ENCODE data around the gene DTWD2.
A peak's percentile ranks its signal among the peaks of the same experiment; 100 is the strongest.
"Not testable (repeated sequence)": the region's sequence is repeated elsewhere in the genome, so short reads cannot be mapped to it uniquely, and the experiment has no call there.

DTWD2 gene

GRCh38 chr5:118946138-118946800 is 42.1 kb downstream of the DTWD2 start:
- no peak for DNase-seq

DNA sequence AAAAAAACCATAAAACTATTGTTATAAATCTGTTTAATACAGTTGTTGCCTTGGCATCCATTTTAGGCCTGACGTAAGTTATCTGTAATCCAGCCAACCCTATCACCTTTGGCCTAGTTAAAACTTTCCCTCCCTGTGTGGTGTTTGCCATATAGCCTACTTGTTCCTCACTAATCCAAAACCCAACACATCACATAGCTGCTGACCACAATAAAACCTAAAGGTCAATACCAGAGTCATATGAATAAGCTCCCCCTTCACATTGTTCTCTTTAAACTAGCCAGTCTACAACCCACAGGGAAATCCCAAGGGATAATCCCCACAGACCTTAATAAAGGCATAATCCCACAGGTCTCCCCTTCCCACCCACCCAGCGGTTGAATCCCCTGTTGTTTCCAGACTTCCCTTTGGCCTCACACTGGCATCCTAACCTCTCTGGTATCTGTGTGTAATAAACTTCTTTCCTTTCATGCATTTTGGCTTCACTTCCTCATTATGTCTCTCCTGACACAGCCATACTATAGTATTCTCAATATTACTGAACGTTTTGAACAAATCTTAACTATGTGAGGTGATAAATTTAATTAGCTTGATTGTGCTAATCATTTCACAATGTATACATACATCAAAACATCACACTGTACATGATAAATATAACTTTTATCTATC is 50.8 kb downstream of the DTWD2 start:
- no peak for DNase-seq

DNA sequence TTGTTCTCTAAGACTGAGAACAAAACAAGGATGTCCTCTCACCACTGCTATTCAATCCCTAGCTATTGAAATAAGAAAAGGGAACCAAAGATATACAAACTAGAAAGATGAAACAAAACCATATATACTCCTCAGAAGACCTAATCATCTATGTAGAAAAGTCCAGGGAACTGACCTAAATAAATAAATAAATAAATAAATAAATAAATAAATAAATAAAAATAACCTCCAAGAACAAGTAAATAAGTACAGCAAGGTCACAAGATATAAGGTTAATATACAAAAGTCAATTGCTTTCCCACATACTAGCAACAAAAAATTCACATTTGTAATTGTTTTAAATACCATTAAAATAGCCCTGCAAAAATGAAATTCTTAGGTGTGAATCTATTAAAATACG is 54.6 kb downstream of the DTWD2 start:
- no peak for DNase-seq

DNA sequence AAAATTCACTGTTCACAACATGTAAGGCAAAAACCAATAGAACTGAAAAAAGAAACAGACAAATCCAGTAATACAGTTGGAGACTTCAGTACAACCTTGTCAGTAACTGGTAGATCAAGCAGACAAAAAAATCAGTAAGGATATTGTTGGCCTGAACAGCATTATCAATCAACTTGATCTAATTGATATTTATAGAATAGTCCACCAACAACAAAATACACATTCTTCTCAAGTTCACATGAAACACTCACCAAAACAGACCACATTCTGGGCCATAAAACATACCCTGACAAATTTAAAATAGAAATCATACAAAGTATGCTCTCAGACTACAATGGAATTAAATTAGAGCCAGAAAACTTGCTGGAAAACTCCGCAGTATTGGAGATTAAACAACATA is 56.8 kb downstream of the DTWD2 start:
- DNase-seq, result no peak

- DNase-seq, result no peak
These were observed 64.3 kb downstream of the DTWD2 start for GRCh38 chr5:118924006-118924389.

DNA sequence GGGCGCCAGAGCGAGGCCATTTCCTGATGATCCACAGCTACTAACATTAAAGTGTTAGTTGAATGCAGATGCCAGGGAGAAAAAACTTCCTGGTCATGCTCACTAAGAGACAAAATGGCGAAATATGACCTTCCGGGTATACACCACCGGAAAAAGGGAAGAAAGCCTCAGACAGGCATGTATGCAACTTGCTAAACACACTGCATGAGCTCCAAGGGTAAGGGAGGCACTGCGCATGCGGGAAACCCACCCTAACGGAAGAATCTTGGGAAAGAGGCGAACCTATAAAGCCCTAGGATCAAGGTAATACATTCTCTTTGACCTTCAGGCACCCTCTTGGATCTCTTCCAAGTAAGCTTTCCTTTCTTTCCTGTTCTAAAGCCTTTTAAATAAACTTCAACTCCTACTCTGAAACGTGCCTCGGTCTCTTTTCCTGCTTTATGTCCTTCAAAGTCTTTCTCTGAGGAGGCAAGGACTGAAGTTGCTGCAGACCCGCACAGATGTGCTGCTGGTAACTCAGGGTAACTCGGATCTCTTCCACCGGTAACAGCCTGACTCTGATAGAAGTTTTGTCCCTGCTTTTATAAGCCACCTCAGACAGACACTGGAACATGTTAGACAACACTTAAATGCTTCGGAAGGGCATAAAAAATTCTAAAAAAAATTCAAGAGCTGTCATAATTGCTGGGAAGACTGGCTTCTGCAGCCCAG is 64.9 kb downstream of the DTWD2 start:
- no peak for DNase-seq

DNA sequence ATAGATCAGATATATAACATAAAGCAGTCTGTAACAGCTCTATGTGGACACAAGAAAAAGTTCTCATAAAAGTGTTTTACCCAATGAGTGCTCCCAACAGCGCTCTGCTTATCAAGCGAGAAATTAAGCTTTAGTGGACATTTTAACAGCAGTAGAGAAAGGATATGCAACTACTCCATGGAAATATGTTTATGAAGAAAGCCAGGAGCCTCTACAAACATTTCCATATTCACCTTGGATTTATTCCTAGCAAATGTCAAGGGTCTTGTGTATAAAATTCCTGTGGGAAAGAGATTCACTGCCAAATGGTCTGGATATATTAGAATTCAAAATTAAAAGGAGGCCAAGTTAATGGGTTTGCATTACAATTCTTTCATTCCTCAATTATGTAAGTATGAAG is 66.5 kb downstream of the DTWD2 start:
- DNase-seq, result no peak

GRCh38 chr5:118919016-118919415 is 69.3 kb downstream of the DTWD2 start:
- peak; percentile 31 for DNase-seq

DNA sequence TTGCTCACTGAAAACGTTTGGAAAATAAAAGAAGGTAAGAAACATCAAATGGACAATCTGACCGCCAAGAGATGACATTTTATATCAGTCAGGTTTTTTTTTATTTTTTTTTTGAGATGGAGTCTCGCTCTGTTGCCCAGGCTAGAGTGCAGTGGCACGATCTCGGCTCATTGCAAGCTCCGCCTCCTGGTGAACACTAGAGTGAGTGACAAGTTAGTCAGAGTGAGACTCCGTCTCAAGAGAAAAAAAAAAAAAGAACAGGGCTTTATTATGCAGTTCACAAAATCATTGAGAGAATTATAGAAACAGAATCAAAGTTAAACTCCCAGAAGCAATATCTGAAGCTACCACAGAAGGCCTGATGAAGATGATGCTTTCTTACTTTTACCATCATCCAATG is 70.1 kb downstream of the DTWD2 start:
- no peak for DNase-seq

DNA sequence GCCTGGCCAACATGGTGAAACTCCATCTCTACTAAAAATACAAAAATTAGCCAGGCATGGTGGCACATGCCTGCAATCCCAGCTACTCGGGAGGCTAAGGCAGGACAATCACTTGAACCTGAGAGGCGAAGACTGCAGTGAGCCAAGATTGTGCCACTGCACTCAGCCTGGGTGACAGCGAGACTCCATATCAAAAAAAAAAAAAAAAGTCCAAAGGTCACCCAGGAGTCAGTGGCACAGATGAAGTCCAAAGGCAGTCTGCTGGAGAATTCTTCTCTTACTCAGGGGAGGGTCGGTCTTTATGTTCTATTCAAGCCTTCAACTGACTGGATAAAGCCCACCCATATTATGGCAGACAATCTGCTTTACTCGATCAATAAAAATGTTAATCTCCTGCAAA is 80.8 kb downstream of the DTWD2 start:
- not testable (repeated sequence) for DNase-seq

DNA sequence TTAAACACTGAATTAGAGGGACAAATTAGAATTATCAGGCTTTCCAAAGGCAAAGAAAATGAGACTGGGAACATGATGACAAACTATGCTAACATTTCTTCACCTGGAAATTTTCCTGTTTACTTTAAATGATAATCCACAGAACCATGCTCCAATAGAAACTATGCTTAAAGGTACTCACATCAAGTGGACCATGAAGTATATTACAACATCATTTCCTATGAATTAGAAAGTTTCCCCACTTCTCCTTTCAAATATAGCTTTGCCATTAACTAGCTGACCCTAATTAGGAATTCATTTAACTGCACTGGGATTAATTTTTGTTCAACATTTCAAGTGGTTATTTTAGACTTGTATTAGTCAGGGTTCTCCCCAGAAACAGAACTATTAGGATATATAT is 81.4 kb downstream of the DTWD2 start:
- DNase-seq, result no peak

- DNase-seq, result no peak
These were observed 83.2 kb downstream of the DTWD2 start for GRCh38 chr5:118905196-118905595.

DNA sequence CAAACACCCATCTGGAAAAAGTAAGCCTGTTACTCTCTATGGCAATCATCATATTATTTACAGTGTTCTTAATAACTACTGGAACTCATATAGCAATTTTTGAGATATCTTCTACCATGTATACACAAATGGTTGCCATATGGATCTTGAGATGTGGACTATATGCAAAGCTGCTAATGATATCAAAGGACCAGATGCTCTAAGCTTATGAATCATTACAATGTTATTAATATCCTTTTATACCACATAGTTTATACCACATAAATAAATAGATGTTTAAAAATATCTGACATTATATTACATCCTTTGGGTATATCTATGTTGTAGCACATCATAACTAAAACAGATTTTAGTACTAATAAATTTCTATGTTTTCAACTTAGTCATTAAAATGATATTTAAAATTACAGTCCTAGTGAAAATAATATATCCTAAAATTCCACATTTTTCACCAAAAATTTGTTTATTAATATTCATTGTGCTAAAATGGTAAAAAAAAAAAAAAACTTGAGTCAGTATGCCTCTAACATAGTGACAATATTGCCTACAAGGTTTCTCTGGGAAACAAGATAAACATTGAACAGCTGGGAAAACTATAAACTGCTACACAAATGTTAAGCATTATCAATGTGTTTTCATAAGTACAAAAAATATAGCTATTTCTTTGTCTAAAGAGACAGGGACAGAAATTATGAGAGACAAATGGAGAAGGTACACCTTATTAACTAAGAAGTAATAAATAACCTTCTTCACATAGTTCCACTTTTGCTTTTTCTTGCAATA is 85.5 kb downstream of the DTWD2 start:
- DNase-seq, result no peak

GRCh38 chr5:118894709-118895108 is 93.6 kb downstream of the DTWD2 start:
- DNase-seq, result no peak

DNA sequence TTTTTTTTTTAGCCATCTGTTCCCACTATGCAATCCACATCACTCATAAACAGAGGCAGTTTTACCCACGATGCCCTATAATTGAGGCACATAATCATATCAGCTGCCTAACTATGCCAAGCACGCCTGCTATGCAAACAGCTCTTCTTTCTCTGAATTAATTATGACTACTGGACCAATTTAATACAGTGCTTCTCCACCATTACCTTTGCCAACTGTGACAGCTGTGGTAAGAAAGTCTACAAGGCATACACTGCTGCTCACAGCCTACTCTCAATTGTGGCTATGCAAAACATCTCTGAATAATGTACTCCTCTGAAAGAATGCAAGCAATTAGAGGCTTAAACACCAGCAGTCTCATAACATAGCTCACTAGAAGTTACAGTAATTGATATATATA is 97.1 kb downstream of the DTWD2 start:
- peak; percentile 91 for DNase-seq

DNA sequence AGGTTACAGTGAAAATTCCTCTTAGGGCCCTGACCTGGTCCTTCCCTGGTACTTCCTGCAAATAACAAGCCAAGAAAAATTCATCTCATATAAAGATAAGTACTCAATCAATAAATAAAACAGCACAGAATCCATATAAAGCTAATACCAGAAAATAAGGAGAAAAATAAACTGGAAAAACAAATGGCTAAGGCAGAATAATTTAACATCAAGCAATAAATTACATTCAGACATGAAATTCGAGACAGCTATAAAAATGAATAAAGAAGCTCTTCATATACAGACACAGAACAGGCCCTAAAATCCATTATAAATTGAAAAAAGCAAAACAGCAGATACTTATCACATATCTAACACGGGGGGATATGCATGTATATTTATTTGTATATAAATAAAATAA is 99.2 kb downstream of the DTWD2 start:
- no peak for DNase-seq

DNA sequence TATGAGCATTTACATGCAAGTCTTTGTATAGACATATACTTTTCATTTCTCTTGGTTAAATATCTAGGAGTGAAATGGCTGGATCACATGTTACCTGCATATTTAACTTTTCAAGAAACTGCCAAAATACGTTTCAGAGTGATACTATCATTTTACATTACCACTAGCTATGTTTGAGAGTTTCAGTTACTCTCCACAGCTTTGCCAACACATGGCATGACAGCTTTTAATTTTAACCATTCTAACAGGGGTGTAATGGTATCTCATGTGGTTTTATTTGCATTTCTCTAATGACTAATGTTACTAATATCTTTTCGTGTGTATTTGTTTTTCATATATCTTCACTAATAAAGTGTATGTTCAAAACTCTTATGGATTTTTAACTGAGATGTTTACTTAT is 99.8 kb downstream of the DTWD2 start:
- no peak for DNase-seq

GRCh38 chr5:118883362-118883761 is 105.0 kb downstream of the DTWD2 start:
- DNase-seq, result no peak

GRCh38 chr5:118882666-118883065 is 105.7 kb downstream of the DTWD2 start:
- no peak for DNase-seq

GRCh38 chr5:118876852-118877251 is 111.5 kb downstream of the DTWD2 start:
- DNase-seq, result not testable (repeated sequence)

DNA sequence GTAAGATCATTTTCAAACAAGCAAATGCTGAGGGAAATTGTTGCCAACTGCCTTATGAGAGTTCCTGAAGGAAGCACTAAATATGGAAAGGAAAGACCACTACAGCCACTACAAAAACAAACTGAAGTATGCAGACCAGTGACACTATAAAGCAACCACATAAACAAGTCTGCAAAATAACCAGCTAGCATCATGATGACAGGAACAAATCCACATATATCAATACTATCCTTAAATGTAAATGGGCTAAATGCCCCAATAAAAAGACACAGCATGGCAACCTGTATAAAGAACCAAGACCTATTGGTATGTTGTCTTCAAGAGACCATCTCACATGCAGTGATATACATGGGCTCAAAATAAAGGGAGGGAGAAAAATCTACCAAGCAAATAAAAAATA is 113.2 kb downstream of the DTWD2 start:
- DNase-seq, result no peak

DNA sequence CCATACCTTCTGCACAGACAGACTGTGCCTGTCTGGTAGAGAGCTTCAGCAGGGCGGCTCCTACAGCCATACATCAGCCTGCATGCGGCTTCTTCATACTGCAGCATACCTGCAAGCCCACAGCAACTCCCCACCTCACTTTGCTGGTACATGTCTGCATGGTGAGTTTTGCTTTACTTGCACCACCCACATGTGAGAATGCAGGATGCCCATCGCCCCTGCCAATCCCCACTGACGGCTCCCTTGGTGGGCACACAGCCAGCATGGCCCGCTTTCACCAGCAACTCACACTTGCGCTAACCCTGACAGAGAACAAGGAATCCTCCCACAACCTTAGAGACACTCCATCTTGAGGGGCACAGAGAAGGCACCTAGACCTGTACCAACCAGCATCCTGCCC is 114.9 kb downstream of the DTWD2 start:
- no peak for DNase-seq

DNA sequence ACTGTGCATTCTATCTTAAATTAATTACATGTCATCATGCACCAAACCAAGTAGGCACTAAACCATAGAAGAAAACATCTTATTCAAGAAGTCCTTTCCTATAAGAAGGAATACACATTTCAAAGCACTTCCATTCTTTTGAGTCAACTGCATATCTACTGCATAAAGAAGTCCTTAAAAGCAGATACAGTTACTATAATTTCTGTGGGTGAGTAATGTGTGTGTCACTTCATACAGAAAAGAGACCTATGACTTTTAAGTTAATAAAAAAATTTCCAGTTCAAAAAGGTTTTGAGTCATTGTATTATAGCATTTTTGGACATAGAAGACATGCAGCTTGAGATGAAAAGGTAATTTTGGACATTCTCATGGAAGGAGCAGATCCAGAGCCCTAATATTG is 125.0 kb downstream of the DTWD2 start:
- no peak for DNase-seq

DNA sequence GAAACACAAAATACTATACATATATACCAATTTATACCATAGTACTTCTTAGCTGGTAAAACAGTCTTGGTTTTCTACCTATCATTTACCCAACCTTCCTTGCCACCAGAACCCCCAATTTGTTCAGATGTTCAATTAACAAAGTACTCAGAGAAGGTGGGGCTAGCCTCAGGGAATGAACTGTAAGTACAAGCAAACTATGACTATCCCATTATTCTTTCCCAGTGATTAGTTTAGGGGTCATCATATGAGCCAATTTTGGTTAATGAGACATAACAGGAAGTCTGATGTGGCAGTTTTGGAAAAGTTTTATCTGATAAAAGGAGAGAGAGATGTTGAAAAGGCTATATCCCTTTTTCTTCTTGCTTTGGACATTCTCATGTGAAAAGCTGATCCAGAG is 125.8 kb downstream of the DTWD2 start:
- DNase-seq, result no peak

Measured in NCI-H446 treated with DMSO at 0.1 percent for 48 hours (cell line).